Activated T-cell treated with anti-CD3 and anti-CD28 coated beads, Interleukin-2, amount 50 U/mL, for 4 hours (primary cell): ENCODE data around the gene GNB1. TPM values are rescaled to one million over a fixed set of nuclear protein-coding genes. Genes with fewer than 3 reads are reported as not detected.

Source experiments
- ATAC-seq, 2 donors: fragments of 200-7000 bp; cut with Tn5 transposase; one replicate each; pipeline ENCODE4 v1.10.0; 2021
- DNase-seq: peaks from one replicate; pipeline ENCODE4 v3.0.0-alpha.2; 2020
- H3K27me3 Mint-ChIP-seq: one replicate; pipeline ENCODE4 v1.8.0; 2021; ENCODE audit warnings: low read depth, mixed read lengths
- H3K36me3 Mint-ChIP-seq: one replicate; pipeline ENCODE4 v1.8.0; 2022; ENCODE audit warnings: mixed read lengths; ENCODE audit not compliant: insufficient read depth
- H3K4me1 Mint-ChIP-seq: one replicate; pipeline ENCODE4 v1.8.0; 2021; ENCODE audit warnings: low read depth, mixed read lengths
- H3K4me3 Mint-ChIP-seq: one replicate; pipeline ENCODE4 v1.8.0; 2021; ENCODE audit warnings: mild to moderate bottlenecking, moderate library complexity, mixed read lengths
- H3K9me3 Mint-ChIP-seq: one replicate; pipeline ENCODE4 v1.8.0; 2021; ENCODE audit warnings: mixed read lengths
- total RNA-seq, 3 donors: library from RNA; stranded (reverse); gene quantifications; one replicate each; pipeline ENCODE4 v1.2.1, GENCODE V29; 2021

GNB1 gene
- total RNA-seq, 3 donors from 2014 or later: 354 to 395 (median 387) TPM

GRCh38 chr1:1827089-1827848 is 63.6 kb downstream of the GNB1 start:
- H3K9me3 Mint-ChIP-seq: no peaks in the 10 kb centered on the region
- no peaks in the 10 kb centered on the region for H3K27me3 Mint-ChIP-seq
- ATAC-seq (no peak), DNase-seq (no peak)
- H3K4me3 Mint-ChIP-seq: no peak overlapping the region
- H3K36me3 Mint-ChIP-seq: peaks cover 20% of the 10 kb centered on the region
- H3K4me1 Mint-ChIP-seq: peaks cover 39% of the 10 kb centered on the region

GRCh38 chr1:1826356-1827088 is 64.4 kb downstream of the GNB1 start:
- Mint-ChIP-seq H3K4me3 (no peak overlapping the region), H3K36me3 (peaks cover 19% of the 10 kb centered on the region), H3K9me3 (no peaks in the 10 kb centered on the region), H3K4me1 (peaks cover 36% of the 10 kb centered on the region), H3K27me3 (no peaks in the 10 kb centered on the region)
- ATAC-seq (no peak), DNase-seq (no peak)

- H3K4me3 Mint-ChIP-seq: no peak overlapping the region
- H3K36me3 Mint-ChIP-seq: peaks cover 24% of the 10 kb centered on the region
- no peaks in the 10 kb centered on the region for H3K27me3 Mint-ChIP-seq
- H3K4me1 Mint-ChIP-seq: peaks cover 36% of the 10 kb centered on the region
- H3K9me3 Mint-ChIP-seq: no peaks in the 10 kb centered on the region
- ATAC-seq (no peak), DNase-seq (no peak)
Measured at GRCh38 chr1:1825217-1825616, 65.7 kb downstream of the GNB1 start.

- Mint-ChIP-seq H3K36me3 (peaks cover 26% of the 10 kb centered on the region), H3K4me3 (no peak overlapping the region), H3K27me3 (no peaks in the 10 kb centered on the region), H3K9me3 (no peaks in the 10 kb centered on the region), H3K4me1 (peaks cover 13% of the 10 kb centered on the region)
- ATAC-seq: no peak
- DNase-seq: no peak
Measured at GRCh38 chr1:1819762-1820161, 71.1 kb downstream of the GNB1 start.

GRCh38 chr1:1817221-1817620 is 73.7 kb downstream of the GNB1 start:
- ATAC-seq (no peak), DNase-seq (no peak)
- H3K4me3 Mint-ChIP-seq: no peak overlapping the region
- no peaks in the 10 kb centered on the region for H3K9me3 Mint-ChIP-seq
- H3K4me1 Mint-ChIP-seq: peaks cover 4% of the 10 kb centered on the region
- no peaks in the 10 kb centered on the region for H3K27me3 Mint-ChIP-seq
- H3K36me3 Mint-ChIP-seq: peaks cover 25% of the 10 kb centered on the region

GRCh38 chr1:1815606-1816281 is 75.1 kb downstream of the GNB1 start:
- Mint-ChIP-seq H3K9me3 (no peaks in the 10 kb centered on the region), H3K4me3 (no peak overlapping the region), H3K27me3 (no peaks in the 10 kb centered on the region), H3K4me1 (peaks cover 4% of the 10 kb centered on the region), H3K36me3 (peaks cover 19% of the 10 kb centered on the region)
- DNase-seq: no peak
- no peak for ATAC-seq

GRCh38 chr1:1809489-1809888 is 81.4 kb downstream of the GNB1 start:
- DNase-seq (no peak), ATAC-seq (no peak)
- Mint-ChIP-seq H3K36me3 (peaks cover 15% of the 10 kb centered on the region), H3K4me1 (peaks cover 4% of the 10 kb centered on the region), H3K9me3 (no peaks in the 10 kb centered on the region), H3K27me3 (no peaks in the 10 kb centered on the region), H3K4me3 (no peak overlapping the region)

GRCh38 chr1:1808206-1808605 is 82.7 kb downstream of the GNB1 start:
- DNase-seq (no peak), ATAC-seq (no peak)
- peaks cover 6% of the 10 kb centered on the region for H3K4me1 Mint-ChIP-seq
- H3K27me3 Mint-ChIP-seq: no peaks in the 10 kb centered on the region
- H3K36me3 Mint-ChIP-seq: peaks cover 19% of the 10 kb centered on the region
- H3K9me3 Mint-ChIP-seq: no peaks in the 10 kb centered on the region
- no peak overlapping the region for H3K4me3 Mint-ChIP-seq

- DNase-seq: no peak
- ATAC-seq: no peak
- Mint-ChIP-seq H3K9me3 (no peaks in the 10 kb centered on the region), H3K36me3 (peaks cover 20% of the 10 kb centered on the region), H3K27me3 (no peaks in the 10 kb centered on the region), H3K4me1 (peaks cover 13% of the 10 kb centered on the region), H3K4me3 (no peak overlapping the region)
Measured at GRCh38 chr1:1806890-1807289, 84.0 kb downstream of the GNB1 start.

- H3K4me1 Mint-ChIP-seq: peaks cover 22% of the 10 kb centered on the region
- no peak overlapping the region for H3K4me3 Mint-ChIP-seq
- no peaks in the 10 kb centered on the region for H3K27me3 Mint-ChIP-seq
- ATAC-seq (no peak), DNase-seq (no peak)
- H3K36me3 Mint-ChIP-seq: peaks cover 30% of the 10 kb centered on the region
- no peaks in the 10 kb centered on the region for H3K9me3 Mint-ChIP-seq
Measured at GRCh38 chr1:1804301-1804700, 86.6 kb downstream of the GNB1 start.

- no peak for ATAC-seq
- DNase-seq: no peak
- Mint-ChIP-seq H3K27me3 (no peaks in the 10 kb centered on the region), H3K4me1 (peaks cover 24% of the 10 kb centered on the region), H3K36me3 (peaks cover 31% of the 10 kb centered on the region), H3K9me3 (no peaks in the 10 kb centered on the region), H3K4me3 (no peak overlapping the region)
Measured at GRCh38 chr1:1802871-1803270, 88.0 kb downstream of the GNB1 start.

- peaks cover 32% of the 10 kb centered on the region for H3K36me3 Mint-ChIP-seq
- DNase-seq: no peak
Measured at GRCh38 chr1:1799716-1800115, 91.2 kb downstream of the GNB1 start.

GRCh38 chr1:1797731-1798341 is 93.1 kb downstream of the GNB1 start:
- no peaks in the 10 kb centered on the region for H3K9me3 Mint-ChIP-seq

More at GRCh38 chr1:1799716-1800115, 91.2 kb downstream of the GNB1 start:
- H3K4me1 Mint-ChIP-seq: peaks cover 26% of the 10 kb centered on the region
- H3K9me3 Mint-ChIP-seq: no peaks in the 10 kb centered on the region
- no peaks in the 10 kb centered on the region for H3K27me3 Mint-ChIP-seq
- no peak for ATAC-seq
- H3K4me3 Mint-ChIP-seq: no peak overlapping the region

GRCh38 chr1:1796466-1796865 is 94.4 kb downstream of the GNB1 start:
- Mint-ChIP-seq H3K27me3 (no peaks in the 10 kb centered on the region), H3K36me3 (peaks cover 31% of the 10 kb centered on the region), H3K9me3 (no peaks in the 10 kb centered on the region), H3K4me1 (peaks cover 14% of the 10 kb centered on the region), H3K4me3 (no peak overlapping the region)
- no peak for DNase-seq
- ATAC-seq: peak in 1 of 2 donors; percentile 30

More at GRCh38 chr1:1797731-1798341, 93.1 kb downstream of the GNB1 start:
- ATAC-seq: peak; percentile 28 to 57
- H3K4me3 Mint-ChIP-seq: no peak overlapping the region
- no peak for DNase-seq
- peaks cover 22% of the 10 kb centered on the region for H3K4me1 Mint-ChIP-seq
- H3K27me3 Mint-ChIP-seq: no peaks in the 10 kb centered on the region
- peaks cover 35% of the 10 kb centered on the region for H3K36me3 Mint-ChIP-seq
